BJ (cell line): ENCODE results near the gene DHX36. TPM values are rescaled to one million over a fixed set of nuclear protein-coding genes. Genes with fewer than 3 reads are reported as not detected.

Experiments used
- CTCF ChIA-PET: fragments of 350-600 bp; formaldehyde crosslinking; extraction: SDS; loops from one replicate; lab custom pipeline; 2021; ENCODE audit warnings: antibody characterized with exemption, inconsistent platforms; lab: Yijun Ruan, JAX
- POLR2A ChIA-PET: fragments of 300-600 bp; sonication (Branson Sonifier 250); formaldehyde crosslinking; extraction: SDS; loops from one replicate; lab custom pipeline; 2021; ENCODE audit warnings: antibody characterized with exemption; lab: Charles Lee
- DNase-seq: peaks from one replicate; pipeline ENCODE4 v3.0.0-alpha.2; 2011; ENCODE audit warnings: low read depth
- H3K27me3 ChIP-seq: 2 replicates; pipeline ENCODE4 v1.6.0; 2011; ENCODE audit warnings: low read length; ENCODE audit not compliant: control insufficient read depth, insufficient read depth
- H3K36me3 ChIP-seq: 2 replicates; pipeline ENCODE4 v1.5.1; 2011; ENCODE audit warnings: low read length; ENCODE audit not compliant: control insufficient read depth, insufficient read depth
- H3K4me3 ChIP-seq: 2 replicates; pipeline ENCODE4 v1.5.1; 2011; ENCODE audit warnings: low read depth, mild to moderate bottlenecking, control low read depth, low read length
- CTCF ChIP-seq: IDR thresholded peaks from 2 replicates; pipeline ENCODE4 v1.5.1; 2011; ENCODE audit warnings: low read depth, mild to moderate bottlenecking, control low read depth, inconsistent platforms, low read length, moderate library complexity; ENCODE audit not compliant: insufficient read depth
- polyA plus RNA-seq: library from polyadenylated mRNA; depleted of rRNA; stranded (reverse); fragments of >200 nt; gene quantifications from 2 replicates; pipeline ENCODE4 v1.2.3, GENCODE V29; 2011

Gene DHX36
- polyA plus RNA-seq, 1 experiment = 12.4 TPM

GRCh38 chr3:154356009-154356408 lies 31.7 kb upstream of the DHX36 start:
- Histone ChIP-seq H3K4me3 (no peak overlapping the region), H3K36me3 (no peaks in the 10 kb centered on the region), H3K27me3 (no peaks in the 10 kb centered on the region)
- no peak for DNase-seq
- ChIA-PET POLR2A (no interaction called here), CTCF (no interaction called here)
- no peak for TF ChIP-seq CTCF

- Histone ChIP-seq H3K36me3 (no peaks in the 10 kb centered on the region), H3K4me3 (no peak overlapping the region), H3K27me3 (no peaks in the 10 kb centered on the region)
- DNase-seq = no peak
- ChIA-PET POLR2A (no interaction called here), CTCF (no interaction called here)
- TF ChIP-seq CTCF = no peak
These were observed 24.9 kb upstream of the DHX36 start for GRCh38 chr3:154349223-154349622.

- CTCF ChIA-PET = interaction anchor here (0.7 kb wide), 1 partner anchor 433 kb away, joined by 3 read pairs; no protein-coding TSS in a partner anchor
- DNase-seq = no peak
- TF ChIP-seq CTCF = no peak
- POLR2A ChIA-PET = no interaction called here
- no peaks in the 10 kb centered on the region for H3K27me3 ChIP-seq
- H3K36me3 ChIP-seq = no peaks in the 10 kb centered on the region
- no peak overlapping the region for H3K4me3 ChIP-seq
These were observed 21.3 kb upstream of the DHX36 start for GRCh38 chr3:154345422-154346122.

GRCh38 chr3:154338570-154338969 lies 14.3 kb upstream of the DHX36 start:
- POLR2A ChIA-PET = no interaction called here
- CTCF ChIA-PET = no interaction called here
- TF ChIP-seq CTCF = no peak
- DNase-seq = no peak
- H3K27me3 ChIP-seq = no peaks in the 10 kb centered on the region
- no peaks in the 10 kb centered on the region for H3K36me3 ChIP-seq
- no peak overlapping the region for H3K4me3 ChIP-seq

GRCh38 chr3:154338008-154338407 lies 13.7 kb upstream of the DHX36 start:
- ChIA-PET CTCF (no interaction called here), POLR2A (no interaction called here)
- no peaks in the 10 kb centered on the region for H3K27me3 ChIP-seq
- H3K36me3 ChIP-seq = no peaks in the 10 kb centered on the region
- TF ChIP-seq CTCF = no peak
- H3K4me3 ChIP-seq = no peak overlapping the region
- no peak for DNase-seq
